GM12875 (cell line): ENCODE data around the gene MYO5A.

Source experiments
- H3K4me3 ChIP-seq: one replicate; pipeline ENCODE4 v1.5.1; 2011; ENCODE audit warnings: low read depth, low read length, control low read depth
- TF ChIP-seq, protein P1 (sequence below): IDR thresholded peaks from 2 replicates; pipeline ENCODE4 v1.5.1; 2011; ENCODE audit warnings: low read depth, mild to moderate bottlenecking, control low read depth, inconsistent platforms, low read length, moderate library complexity, borderline replicate concordance; ENCODE audit not compliant: insufficient read depth

The MYO5A gene

DNA sequence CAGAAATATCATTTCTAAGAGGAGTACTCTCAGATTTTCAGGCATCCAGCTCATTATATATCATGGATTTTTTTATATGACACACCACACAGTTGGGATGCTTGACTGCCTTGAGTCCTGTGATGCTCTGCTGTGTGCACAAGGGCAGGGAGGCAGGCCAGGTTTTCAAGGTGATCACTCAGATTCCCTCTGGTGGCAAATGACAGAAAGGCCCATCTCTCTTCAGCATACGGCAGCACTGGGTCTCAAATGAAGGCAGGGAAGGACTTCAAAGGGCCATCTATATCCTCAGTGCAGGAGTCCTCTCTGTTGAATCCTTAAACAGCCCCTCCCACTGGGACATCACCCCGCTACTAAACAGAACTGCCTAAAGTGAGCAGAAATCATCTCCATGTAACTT lies 178.3 kb downstream of the MYO5A start:
- H3K4me3 ChIP-seq = no peak overlapping the region
- TF ChIP-seq, protein P1, sequence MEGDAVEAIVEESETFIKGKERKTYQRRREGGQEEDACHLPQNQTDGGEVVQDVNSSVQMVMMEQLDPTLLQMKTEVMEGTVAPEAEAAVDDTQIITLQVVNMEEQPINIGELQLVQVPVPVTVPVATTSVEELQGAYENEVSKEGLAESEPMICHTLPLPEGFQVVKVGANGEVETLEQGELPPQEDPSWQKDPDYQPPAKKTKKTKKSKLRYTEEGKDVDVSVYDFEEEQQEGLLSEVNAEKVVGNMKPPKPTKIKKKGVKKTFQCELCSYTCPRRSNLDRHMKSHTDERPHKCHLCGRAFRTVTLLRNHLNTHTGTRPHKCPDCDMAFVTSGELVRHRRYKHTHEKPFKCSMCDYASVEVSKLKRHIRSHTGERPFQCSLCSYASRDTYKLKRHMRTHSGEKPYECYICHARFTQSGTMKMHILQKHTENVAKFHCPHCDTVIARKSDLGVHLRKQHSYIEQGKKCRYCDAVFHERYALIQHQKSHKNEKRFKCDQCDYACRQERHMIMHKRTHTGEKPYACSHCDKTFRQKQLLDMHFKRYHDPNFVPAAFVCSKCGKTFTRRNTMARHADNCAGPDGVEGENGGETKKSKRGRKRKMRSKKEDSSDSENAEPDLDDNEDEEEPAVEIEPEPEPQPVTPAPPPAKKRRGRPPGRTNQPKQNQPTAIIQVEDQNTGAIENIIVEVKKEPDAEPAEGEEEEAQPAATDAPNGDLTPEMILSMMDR = no peak

DNA sequence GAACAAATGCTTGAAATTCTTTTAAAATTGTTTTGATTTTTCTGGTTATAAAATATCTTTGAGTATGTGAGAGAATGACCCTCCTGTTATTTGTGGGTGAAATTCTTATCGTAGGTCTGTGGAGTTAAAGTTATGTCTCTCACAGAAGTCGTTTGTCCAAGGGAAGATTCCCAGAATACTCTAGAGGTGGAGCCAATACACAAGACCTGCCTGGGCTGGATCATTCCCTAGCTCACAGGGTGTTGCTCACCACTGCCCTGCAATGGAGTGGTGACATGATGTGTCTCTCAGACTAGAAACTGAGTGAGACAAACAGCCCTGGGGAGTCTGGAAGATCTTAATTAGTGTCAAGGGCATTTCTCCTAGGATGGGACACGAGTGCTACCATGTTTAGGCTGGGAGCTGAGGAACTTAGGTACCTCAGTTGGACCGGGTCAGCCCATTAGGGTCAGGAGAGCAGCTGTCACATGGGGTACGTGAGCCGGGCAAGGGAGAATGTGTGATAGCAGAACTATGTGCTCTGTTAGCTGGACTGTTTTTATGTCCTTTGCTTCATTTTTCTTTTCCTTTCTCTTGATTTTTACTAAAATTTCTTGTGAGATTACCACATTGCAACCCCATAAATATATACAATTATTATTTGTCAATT lies 179.5 kb downstream of the MYO5A start:
- TF ChIP-seq, protein P1 = no peak

DNA sequence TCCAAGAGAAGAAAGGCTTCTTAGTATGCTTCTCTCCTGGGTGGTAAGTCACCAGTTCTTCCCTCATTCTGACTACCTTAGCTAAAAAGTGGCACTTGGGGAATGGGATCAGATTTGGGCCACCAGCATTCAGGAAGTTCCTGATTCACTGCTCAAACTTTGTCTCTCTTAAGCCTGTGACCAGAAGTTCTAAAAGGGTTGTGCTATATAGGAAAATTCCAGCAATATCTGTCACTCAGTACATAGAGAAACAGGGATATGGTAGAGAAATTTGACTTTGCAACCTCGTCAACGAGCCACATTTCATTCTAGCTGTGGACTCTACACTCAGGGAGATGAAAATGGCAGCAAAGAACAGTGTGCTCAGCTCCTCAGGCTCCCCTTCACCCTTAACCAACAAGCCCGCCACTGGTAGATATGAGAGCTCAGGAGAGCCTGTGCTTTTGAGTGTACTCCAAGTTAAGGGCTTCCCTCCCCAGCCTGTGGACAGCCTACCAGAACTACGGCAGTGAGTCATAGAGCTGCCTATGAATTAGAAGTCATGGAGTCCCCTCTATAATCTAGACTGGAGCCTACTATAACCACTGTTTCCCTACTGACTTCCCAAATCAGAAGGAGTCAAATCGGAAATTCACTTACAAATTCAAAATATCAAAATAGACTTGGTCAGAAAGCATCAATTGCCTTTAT lies 180.5 kb downstream of the MYO5A start:
- H3K4me3 ChIP-seq = no peak overlapping the region
- TF ChIP-seq, protein P1 = no peak

More for the DNA sequence above, 179.5 kb downstream of the MYO5A start:
- no peak overlapping the region for H3K4me3 ChIP-seq

DNA sequence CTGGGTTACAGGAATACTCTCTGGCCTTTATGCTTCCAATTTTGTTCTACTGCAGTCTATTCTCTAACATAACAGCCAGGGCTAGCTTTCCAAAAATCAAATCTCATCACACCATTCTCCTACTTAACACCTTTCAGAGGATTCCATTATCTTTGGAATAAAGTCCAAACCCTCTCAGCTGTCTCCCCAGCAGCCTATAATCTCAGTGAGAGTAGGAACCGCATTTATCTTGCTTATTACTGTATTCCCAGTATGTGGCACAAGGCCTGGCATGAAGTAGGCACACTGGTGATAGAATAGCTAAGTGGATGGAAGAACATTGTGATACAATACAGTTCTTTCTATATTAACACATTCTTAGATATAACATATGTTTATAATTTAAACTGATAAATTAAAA lies 184.1 kb downstream of the MYO5A start:
- TF ChIP-seq, protein P1 = no peak
- H3K4me3 ChIP-seq = no peak overlapping the region

DNA sequence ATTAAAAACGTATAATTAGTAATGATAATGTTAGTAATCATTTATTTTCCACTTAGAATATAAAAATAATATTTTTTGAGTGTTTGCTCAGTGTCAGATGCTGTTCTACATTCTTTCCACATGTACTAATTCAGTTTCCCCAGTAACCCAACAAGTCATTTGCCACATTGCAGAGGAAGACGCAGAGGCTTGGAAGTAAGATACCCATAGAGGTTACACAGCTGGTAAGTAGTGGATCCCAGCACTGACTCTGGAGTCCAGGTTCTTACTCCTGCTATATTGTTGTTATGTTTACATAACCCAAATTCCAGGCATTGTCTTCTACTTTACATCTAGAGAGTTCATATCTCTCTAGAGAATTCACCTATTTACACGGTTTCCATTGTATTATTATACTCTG lies 184.8 kb downstream of the MYO5A start:
- TF ChIP-seq, protein P1 = no peak
- no peak overlapping the region for H3K4me3 ChIP-seq

DNA sequence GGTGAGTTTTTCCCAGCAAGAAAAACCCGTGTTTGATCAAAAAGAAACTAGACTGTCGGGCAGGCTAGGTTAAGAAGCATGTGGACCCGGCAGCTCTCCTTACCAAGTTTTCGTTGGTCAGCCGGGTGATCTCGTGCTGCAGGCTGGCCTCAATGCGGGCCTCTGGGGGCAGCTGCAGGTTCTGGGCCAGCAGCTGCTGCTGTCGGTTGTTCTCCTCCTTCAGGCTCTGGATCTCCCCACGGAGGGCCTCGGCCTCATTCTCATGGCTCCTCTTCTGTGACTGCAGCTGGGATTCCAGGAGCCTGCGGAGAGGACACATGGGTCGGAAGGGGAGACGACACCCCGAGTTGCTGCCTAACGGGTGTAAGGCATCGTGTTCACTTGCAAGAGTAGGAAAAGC lies 188.6 kb downstream of the MYO5A start:
- H3K4me3 ChIP-seq = no peak overlapping the region
- TF ChIP-seq, protein P1 = no peak

DNA sequence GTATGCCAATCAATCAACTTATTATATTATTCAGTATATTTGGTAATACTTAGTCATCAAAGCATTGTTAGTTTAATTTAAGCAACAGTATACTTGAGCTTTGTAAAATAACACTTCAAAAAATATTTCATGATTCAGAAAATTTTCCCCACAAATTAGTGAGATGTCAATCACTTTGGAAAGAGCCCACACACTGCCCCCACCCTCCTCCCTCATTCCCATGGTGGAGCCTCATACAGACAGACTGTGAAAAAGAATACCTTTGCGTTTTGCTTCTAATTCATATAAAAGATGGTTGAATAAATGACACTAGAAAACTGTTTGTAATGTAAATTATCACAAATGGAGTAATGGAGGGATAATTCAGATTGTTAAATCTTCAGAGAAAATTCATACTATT lies 189.8 kb downstream of the MYO5A start:
- no peak overlapping the region for H3K4me3 ChIP-seq
- TF ChIP-seq, protein P1 = no peak
